Upper lobe of left lung (tissue), 4 donors: ENCODE results near the gene HES2.
"Not testable (repeated sequence)": the region's sequence is repeated elsewhere in the genome, so short reads cannot be mapped to it uniquely, and the experiment has no call there.

Source experiments
- CTCF ChIP-seq, 6 experiments: fragments of 450-650 bp in 4 of 6; fragments of 200-600 bp in 2 of 6; sonication (generic) in 2 of 6; IDR thresholded peaks; one replicate each; pipeline ENCODE4 v1.5.1; 2016 to 2019; ENCODE audit warnings: antibody characterized with exemption in 6 of 6
- POLR2A ChIP-seq, 4 donors: fragments of 450-650 bp; IDR thresholded peaks; one replicate each; pipeline ENCODE4 v1.5.1; 2016 to 2017; ENCODE audit warnings: antibody characterized with exemption in 4 of 4, mild to moderate bottlenecking in 2 of 4
- POLR2AphosphoS5 ChIP-seq, 2 donors: sonication (generic); formaldehyde crosslinking; IDR thresholded peaks; one replicate each; pipeline ENCODE4 v1.5.1; 2017; ENCODE audit warnings: antibody characterized with exemption in 2 of 2

- not testable (repeated sequence) for TF ChIP-seq POLR2AphosphoS5, POLR2A, CTCF (IDR thresholded peaks at IDR 0.05)
Measured at GRCh38 chr1:6445929-6446328, 26.2 kb upstream of the HES2 start.
